Right lobe of liver (tissue), 6 donors: ENCODE measurements around the gene PRCP. TPM values are rescaled to one million over a fixed set of nuclear protein-coding genes. Genes with fewer than 3 reads are reported as not detected.

ENCODE experiments used
- ATAC-seq, 4 donors: fragments of 200-7000 bp; cut with Tn5 transposase; one replicate each; pipeline ENCODE4 v1.9.1; 2020; ENCODE audit warnings: mild to moderate bottlenecking in 4 of 4, moderate library complexity in 4 of 4
- DNase-seq, 3 donors: peaks; one replicate each; pipeline ENCODE4 v3.0.0-alpha.2; 2020
- H3K27ac ChIP-seq, 3 donors: fragments of 200-600 bp; one replicate each; pipeline ENCODE4 v1.8.0; 2022
- H3K27me3 ChIP-seq, 2 donors: fragments of 200-600 bp; one replicate each; pipeline ENCODE4 v1.8.0; 2022
- H3K36me3 ChIP-seq, 4 donors: fragments of 200-600 bp; sonication (generic) in 1 of 4; one replicate each; pipeline versions ENCODE4 v1.5.1 to v1.8.0; 2017 to 2022; ENCODE audit warnings: control low read depth in 1 of 4
- H3K4me1 ChIP-seq, 4 donors: fragments of 200-600 bp; sonication (generic) in 1 of 4; one replicate each; pipeline versions ENCODE4 v1.5.1 to v1.8.0; 2017 to 2022; ENCODE audit warnings: control low read depth in 1 of 4
- H3K4me3 ChIP-seq, 3 donors: fragments of 200-600 bp; one replicate each; pipeline ENCODE4 v1.8.0; 2022
- H3K9me3 ChIP-seq, 4 donors: fragments of 200-600 bp; sonication (generic) in 1 of 4; one replicate each; pipeline versions ENCODE4 v1.5.1 to v1.8.0; 2017 to 2022; ENCODE audit warnings: control low read depth in 1 of 4
- POLR2A ChIP-seq: fragments of 450-650 bp; IDR thresholded peaks from one replicate; pipeline ENCODE4 v1.6.1; 2017; ENCODE audit warnings: antibody characterized with exemption, mild to moderate bottlenecking
- WGBS: methylation state at CpG from one replicate; pipeline ENCODE4 v1.1.6; 2018; ENCODE audit warnings: low coverage, low lambda C conversion rate; ENCODE audit not compliant: insufficient coverage; ENCODE audit errors: missing lambda C conversion rate; 5-methylcytosine and 5-hydroxymethylcytosine counted together
- intact Hi-C, 2 donors: fragments of 100-400 bp; cut with DNase I; formaldehyde crosslinking; loops; one replicate each; pipeline versions ENCODE4 v1.11.2 to v1.14.1; 2022
- total RNA-seq, 6 experiments: library from RNA; depleted of rRNA in 2 of 6; stranded (reverse); fragments of >200 nt in 2 of 6; fragmentation: NEBNext Ultra II Directional in 3 of 6; extraction: Animal tissue kit (Norgen Biotek cat#: 25700) in 3 of 6; gene quantifications; one replicate each; pipeline versions ENCODE4 v1.1.0 to v1.2.4, GENCODE V29; 2016 to 2023
- TF ChIP-seq, protein P1 (sequence below), 4 donors: fragments of 200-600 bp in 3 of 4; fragments of 450-650 bp in 1 of 4; IDR thresholded peaks; one replicate each; pipeline versions ENCODE4 v1.5.1 to v1.8.0; 2016 to 2022; ENCODE audit warnings: antibody characterized with exemption in 4 of 4, mild to moderate bottlenecking in 2 of 4
- donor health status: DM: no; HTN: yes; CAD: no.
- donor health status: DM: no; HTN: no; CAD: no.
- donor health status: DM: no; HTN: no; CAD: no.
- donor health status: DM: no; HTN: yes; CAD: no.
- donor health status: DM: no; HTN: yes; CAD: no.

Gene PRCP
- total RNA-seq, 6 experiments from 2014 or later, result 35.4 to 84.9 (median 49.4) TPM

DNA sequence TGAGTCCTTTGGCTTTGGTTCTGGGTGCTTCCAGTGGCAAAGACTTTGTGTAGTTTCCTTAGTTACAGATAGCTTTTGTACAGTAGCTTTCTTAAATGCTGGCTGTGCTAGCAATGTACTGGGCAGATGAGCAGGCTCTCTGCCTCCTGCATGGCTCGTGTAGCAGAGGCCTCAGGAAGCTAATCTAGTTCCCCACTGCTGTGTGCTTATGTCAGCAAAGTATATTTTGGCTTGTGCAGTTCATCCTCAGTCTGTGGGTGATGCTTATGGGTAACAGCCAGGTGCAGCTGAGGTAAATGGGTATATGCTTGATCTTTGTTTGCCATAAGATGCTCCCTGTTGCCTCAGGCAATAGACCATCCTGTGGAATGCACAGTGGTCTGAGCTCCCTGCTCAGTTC is 97.5 kb downstream of the PRCP start:
- no peaks in the 10 kb centered on the region for H3K4me1 ChIP-seq
- intact Hi-C loops, result no loop called here
- no peaks in the 10 kb centered on the region for H3K36me3 ChIP-seq
- no peak overlapping the region for H3K4me3 ChIP-seq
- TF ChIP-seq, protein P1, sequence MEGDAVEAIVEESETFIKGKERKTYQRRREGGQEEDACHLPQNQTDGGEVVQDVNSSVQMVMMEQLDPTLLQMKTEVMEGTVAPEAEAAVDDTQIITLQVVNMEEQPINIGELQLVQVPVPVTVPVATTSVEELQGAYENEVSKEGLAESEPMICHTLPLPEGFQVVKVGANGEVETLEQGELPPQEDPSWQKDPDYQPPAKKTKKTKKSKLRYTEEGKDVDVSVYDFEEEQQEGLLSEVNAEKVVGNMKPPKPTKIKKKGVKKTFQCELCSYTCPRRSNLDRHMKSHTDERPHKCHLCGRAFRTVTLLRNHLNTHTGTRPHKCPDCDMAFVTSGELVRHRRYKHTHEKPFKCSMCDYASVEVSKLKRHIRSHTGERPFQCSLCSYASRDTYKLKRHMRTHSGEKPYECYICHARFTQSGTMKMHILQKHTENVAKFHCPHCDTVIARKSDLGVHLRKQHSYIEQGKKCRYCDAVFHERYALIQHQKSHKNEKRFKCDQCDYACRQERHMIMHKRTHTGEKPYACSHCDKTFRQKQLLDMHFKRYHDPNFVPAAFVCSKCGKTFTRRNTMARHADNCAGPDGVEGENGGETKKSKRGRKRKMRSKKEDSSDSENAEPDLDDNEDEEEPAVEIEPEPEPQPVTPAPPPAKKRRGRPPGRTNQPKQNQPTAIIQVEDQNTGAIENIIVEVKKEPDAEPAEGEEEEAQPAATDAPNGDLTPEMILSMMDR (IDR thresholded peaks at IDR 0.05), result no peak
- no peak for TF ChIP-seq POLR2A
- H3K27me3 ChIP-seq, result peaks cover 0 to 8% of the 10 kb centered on the region in 2 donors
- H3K9me3 ChIP-seq, result no peaks in the 10 kb centered on the region
- ATAC-seq (peak in 2 of 4 donors; percentile 33 to 36), DNase-seq (no peak)
- no peak overlapping the region for H3K27ac ChIP-seq
- WGBS, result 60% methylated on average over 1 of the region's 1 CpG

DNA sequence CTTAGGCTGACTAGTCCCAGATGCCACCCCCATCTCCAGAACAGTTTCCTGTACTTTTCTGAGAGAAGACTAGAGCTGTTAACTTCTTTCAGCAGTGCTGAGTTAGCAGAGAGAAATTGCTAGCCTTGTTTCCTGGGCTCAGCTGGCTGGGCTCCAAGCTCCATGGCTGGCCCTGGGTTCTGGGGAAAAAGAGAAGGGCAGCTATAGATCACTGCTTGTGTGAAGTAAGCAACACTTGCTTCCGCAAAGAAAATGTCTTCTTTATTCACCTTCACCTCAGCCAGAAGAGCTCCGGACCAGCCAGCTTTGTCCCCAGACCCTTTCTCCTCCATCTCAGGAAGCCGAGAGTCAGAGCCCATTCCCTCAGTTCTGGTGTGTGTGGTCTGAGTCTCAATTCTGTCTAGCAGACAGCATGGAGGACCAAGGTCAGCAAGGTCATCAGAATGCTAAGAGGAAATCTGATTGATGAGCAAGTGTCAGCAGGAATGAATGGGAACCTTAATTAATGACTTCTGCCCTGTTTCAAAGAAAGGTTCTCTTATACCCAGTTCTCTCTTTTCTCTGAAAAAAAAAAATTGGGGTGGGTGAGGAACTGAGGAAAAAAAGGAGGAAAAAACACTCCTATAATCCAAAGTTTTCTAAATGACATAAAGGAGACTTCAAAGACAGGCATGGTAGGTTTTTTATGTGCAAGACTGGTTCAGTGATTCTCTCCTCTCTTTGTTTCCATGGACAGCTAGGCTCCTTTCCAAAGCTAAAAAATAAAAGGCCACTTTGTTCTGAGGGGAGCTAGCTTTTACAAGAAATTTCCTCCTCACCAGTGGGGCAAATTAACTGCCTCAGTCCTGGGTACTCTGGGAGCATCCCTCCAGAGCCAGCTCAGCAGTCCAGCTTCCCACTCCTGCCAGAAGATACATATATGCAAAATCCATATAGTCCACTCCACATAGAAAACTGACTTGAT is 103.0 kb downstream of the PRCP start:
- intact Hi-C loops, result no loop called here

DNA sequence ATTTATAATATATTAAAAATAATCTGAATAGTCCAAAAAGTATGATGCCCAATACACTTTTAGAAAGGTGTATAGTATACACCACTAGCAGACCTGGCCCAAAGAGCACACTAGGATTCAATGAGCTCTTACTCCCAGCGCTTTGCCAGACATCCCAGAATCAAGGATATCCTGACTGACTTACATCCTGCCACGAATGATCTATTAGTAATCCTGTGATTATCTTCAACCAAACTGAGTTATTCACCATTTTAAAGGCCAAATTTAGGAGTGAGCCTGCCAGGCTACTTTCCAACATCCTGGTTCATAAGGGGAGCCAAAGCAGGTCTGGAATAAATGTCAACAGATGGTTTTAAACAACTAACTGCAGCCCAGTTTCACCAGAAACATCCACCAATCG is 105.7 kb downstream of the PRCP start:
- WGBS, result 52% methylated on average over 3 of the region's 3 CpGs
- Histone ChIP-seq H3K9me3 (no peaks in the 10 kb centered on the region), H3K27me3 (no peaks in the 10 kb centered on the region), H3K4me1 (no peaks in the 10 kb centered on the region), H3K4me3 (no peak overlapping the region), H3K36me3 (no peaks in the 10 kb centered on the region), H3K27ac (no peak overlapping the region)
- ATAC-seq (no peak), DNase-seq (no peak)
- TF ChIP-seq, protein P1 (IDR thresholded peaks at IDR 0.05), result no peak
- no peak for TF ChIP-seq POLR2A
- intact Hi-C loops, result no loop called here

More for the DNA sequence above, 103.0 kb downstream of the PRCP start:
- no peaks in the 10 kb centered on the region for H3K27me3 ChIP-seq
- no peak overlapping the region for H3K27ac ChIP-seq
- no peaks in the 10 kb centered on the region for H3K36me3 ChIP-seq
- DNase-seq, result peak in 2 of 3 donors; percentile 24 to 50
- H3K4me3 ChIP-seq, result no peak overlapping the region
- no peaks in the 10 kb centered on the region for H3K4me1 ChIP-seq
- 35% methylated on average over 3 of the region's 3 CpGs for WGBS
- no peaks in the 10 kb centered on the region for H3K9me3 ChIP-seq
- TF ChIP-seq, protein P1 (IDR thresholded peaks at IDR 0.05), result no peak
- TF ChIP-seq POLR2A, result no peak
- ATAC-seq, result peak; percentile 26 to 72 (median 54)

DNA sequence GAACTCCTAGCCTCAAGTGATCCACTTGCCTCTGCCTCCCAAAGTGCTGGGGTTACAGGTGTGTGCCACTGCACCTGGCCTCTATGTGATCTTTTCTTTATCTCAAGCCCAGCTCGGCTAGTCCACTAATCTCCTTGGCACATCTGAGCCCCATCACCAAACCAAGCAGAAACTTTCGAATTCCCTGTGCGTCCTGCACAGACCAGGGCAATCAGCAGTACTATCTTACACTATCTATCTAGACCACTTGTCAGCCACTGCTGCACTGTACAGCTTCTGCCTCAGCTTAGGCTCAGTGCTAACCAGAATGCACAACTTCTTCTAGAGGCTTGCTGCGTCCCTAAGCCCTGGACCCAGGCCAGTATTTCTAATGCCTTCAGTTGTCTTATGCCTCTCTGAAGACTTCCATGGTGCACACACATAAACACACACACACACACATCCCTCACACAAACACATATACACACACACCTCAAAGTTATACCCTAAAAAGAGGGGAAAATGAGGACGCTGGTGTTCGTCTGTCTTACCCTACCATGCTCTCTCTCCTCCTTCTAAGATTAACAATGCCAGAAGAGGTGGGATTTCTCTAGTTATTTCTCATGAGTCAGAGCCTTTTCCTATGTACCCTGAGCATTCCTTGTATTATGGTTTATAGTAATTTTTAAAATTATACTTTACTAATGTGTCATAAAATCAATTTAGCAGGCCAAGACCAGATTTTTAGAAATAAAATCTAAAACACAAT is 107.2 kb downstream of the PRCP start:
- intact Hi-C loops, result no loop called here
- ATAC-seq (no peak), DNase-seq (no peak)
- Histone ChIP-seq H3K36me3 (no peaks in the 10 kb centered on the region), H3K27ac (no peak overlapping the region), H3K9me3 (no peaks in the 10 kb centered on the region), H3K4me3 (no peak overlapping the region), H3K4me1 (no peaks in the 10 kb centered on the region), H3K27me3 (no peaks in the 10 kb centered on the region)
- TF ChIP-seq, protein P1 (IDR thresholded peaks at IDR 0.05), result no peak
- TF ChIP-seq POLR2A, result no peak
- WGBS, result 83% methylated on average over 5 of the region's 6 CpGs
